ENCODE data around the gene POLR1B. TPM values are rescaled to one million over a fixed set of nuclear protein-coding genes. Genes with fewer than 3 reads are reported as not detected.
"Not testable (repeated sequence)": the region's sequence is repeated elsewhere in the genome, so short reads cannot be mapped to it uniquely, and the experiment has no call there.

Gene POLR1B
- total RNA-seq, 2 donors from 2014 or later, result 5.7 to 6.8 TPM

DNA sequence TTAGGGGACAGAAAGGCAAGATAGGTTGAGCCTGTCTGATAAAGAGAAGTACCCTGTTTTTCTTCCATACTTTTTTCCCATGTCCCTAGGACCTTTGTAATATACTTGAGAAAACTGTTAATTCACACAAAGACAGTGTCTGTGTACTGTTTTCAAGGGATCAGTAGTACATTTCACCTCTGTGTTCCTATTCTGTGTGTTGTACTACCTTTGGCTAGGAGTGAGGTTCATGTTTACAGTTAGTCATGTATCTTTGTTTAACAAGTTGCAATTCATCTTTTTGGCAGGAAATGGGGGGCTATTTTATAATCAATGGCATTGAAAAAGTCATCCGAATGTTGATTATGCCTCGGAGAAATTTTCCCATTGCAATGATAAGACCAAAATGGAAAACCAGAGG is 6.7 kb downstream of the POLR1B start:
- H3K9me3 ChIP-seq, result no peaks in the 10 kb centered on the region
- H3K4me1 ChIP-seq, result no peaks in the 10 kb centered on the region
- H3K36me3 ChIP-seq, result peaks cover 58% of the 10 kb centered on the region
- DNase-seq (ENCODE audit: low spot score), result no peak
- H3K27ac ChIP-seq, result no peak overlapping the region
- no peaks in the 10 kb centered on the region for H3K27me3 ChIP-seq
- H3K4me3 ChIP-seq, result no peak overlapping the region
- TF ChIP-seq, protein P1, sequence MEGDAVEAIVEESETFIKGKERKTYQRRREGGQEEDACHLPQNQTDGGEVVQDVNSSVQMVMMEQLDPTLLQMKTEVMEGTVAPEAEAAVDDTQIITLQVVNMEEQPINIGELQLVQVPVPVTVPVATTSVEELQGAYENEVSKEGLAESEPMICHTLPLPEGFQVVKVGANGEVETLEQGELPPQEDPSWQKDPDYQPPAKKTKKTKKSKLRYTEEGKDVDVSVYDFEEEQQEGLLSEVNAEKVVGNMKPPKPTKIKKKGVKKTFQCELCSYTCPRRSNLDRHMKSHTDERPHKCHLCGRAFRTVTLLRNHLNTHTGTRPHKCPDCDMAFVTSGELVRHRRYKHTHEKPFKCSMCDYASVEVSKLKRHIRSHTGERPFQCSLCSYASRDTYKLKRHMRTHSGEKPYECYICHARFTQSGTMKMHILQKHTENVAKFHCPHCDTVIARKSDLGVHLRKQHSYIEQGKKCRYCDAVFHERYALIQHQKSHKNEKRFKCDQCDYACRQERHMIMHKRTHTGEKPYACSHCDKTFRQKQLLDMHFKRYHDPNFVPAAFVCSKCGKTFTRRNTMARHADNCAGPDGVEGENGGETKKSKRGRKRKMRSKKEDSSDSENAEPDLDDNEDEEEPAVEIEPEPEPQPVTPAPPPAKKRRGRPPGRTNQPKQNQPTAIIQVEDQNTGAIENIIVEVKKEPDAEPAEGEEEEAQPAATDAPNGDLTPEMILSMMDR (IDR thresholded peaks at IDR 0.05), result no peak

DNA sequence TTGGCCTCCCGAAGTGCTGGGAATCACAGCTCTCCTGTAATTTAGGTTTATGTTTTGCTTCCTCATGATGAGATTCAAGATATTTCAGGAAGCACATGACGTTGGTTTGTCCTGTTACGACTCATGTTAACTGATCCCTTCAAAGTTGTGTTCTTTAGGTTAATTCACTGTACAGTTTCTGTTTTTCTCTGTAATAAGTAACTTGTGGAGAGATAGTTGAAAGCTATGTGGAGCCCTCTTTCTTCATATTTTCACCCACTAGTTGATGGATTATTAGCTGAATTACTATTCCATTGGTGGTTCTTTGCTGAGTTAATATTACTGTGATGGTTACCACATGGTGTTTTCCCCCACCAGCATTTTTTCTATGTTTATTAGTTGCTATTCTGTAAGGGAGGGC is 23.8 kb downstream of the POLR1B start:
- Histone ChIP-seq H3K4me3 (no peak overlapping the region), H3K36me3 (peaks cover 70% of the 10 kb centered on the region), H3K27ac (no peak overlapping the region), H3K27me3 (no peaks in the 10 kb centered on the region), H3K4me1 (no peaks in the 10 kb centered on the region), H3K9me3 (peaks cover 0 to 6% of the 10 kb centered on the region in 2 donors)
- TF ChIP-seq, protein P1 (IDR thresholded peaks at IDR 0.05), result no peak
- no peak for DNase-seq (ENCODE audit: low spot score)

DNA sequence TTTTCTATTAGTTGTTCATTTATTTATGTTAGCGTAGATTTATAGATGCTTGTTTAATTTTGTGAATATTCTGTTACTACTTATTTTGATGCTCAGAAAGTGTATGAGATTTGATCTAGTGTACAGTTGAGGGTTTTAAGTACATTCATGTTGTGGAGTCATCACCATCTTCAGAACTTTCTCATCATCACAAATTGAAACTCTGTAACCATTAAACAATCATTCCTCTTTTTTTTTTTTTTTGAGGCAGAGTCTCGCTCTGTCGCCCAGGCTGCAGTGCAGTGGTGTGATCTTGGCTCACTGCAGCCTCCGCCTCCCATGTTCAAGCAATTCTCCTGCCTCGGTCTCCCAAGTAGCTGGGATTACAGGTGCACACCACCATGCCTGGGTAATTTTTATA is 24.2 kb downstream of the POLR1B start:
- H3K27me3 ChIP-seq; H3K9me3 ChIP-seq; H3K4me3 ChIP-seq; H3K4me1 ChIP-seq; H3K27ac ChIP-seq; DNase-seq (ENCODE audit: low spot score): not testable (repeated sequence)
- H3K36me3 ChIP-seq, result peaks cover 70% of the 10 kb centered on the region

DNA sequence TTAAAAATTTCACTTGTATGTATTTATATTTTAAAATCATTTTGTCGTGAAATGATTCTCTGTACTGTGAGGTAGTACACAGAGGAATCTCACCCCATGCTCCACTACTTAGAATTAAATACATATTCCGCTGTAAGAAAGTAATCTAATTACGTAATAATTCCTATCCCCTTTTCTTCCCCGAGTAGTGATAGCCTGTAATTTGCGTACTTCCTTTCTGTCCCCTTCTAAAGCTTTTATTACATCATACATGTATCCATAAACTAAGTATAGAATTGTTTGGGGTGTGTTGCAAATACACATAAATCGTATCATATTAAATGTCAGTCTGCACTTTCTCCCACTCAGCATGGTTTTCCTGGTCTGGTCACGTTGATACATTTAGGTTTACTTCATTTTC is 29.7 kb downstream of the POLR1B start:
- Histone ChIP-seq H3K27me3 (no peaks in the 10 kb centered on the region), H3K9me3 (peaks cover 0 to 6% of the 10 kb centered on the region in 2 donors), H3K27ac (no peak overlapping the region), H3K4me3 (no peak overlapping the region), H3K4me1 (no peaks in the 10 kb centered on the region), H3K36me3 (peaks cover 86% of the 10 kb centered on the region)
- TF ChIP-seq, protein P1 (IDR thresholded peaks at IDR 0.05), result no peak
- no peak for DNase-seq (ENCODE audit: low spot score)

DNA sequence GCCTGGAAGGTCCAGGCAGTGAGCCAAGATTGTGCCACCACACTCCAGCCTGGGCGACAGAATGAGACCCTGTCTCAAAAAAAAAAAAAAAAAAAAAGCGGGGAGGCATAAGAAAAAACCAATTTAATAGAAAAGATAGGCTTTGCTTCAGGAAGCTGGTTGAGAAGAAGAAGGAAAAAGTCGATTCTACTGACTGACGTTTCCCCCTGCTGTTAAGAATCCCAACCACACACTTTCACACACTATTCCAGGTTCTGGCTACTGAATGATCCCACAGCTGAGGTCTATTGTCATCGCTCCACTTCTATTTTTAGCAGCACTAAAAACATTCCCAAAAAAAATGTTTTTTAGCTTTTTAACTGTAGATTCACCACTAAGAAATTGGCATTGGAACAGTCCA is 35.5 kb downstream of the POLR1B start:
- no peak overlapping the region for H3K4me3 ChIP-seq
- DNase-seq (ENCODE audit: low spot score), result no peak
- H3K9me3 ChIP-seq, result no peaks in the 10 kb centered on the region
- H3K27ac ChIP-seq, result no peak overlapping the region
- no peaks in the 10 kb centered on the region for H3K27me3 ChIP-seq
- H3K4me1 ChIP-seq, result no peaks in the 10 kb centered on the region
- TF ChIP-seq, protein P1 (IDR thresholded peaks at IDR 0.05), result no peak
- H3K36me3 ChIP-seq, result peaks cover 35% of the 10 kb centered on the region

DNA sequence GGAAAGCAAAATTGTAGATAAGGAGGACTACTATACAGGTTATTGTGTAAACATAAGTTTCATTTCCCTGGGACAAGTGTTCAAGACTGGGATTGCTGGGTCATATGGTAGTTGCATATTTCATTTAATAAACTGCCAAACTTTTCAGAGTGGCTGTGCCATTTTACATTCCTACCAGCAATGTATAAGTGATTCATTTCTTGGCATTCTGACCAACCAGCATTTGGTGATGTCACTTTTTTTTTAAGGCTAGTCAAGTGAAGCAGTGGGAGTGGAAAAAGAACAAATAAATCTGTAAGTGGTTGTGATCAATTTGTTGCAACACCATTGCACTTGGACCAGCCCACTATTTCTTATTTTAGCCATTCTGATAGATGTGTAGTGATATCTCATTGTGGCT is 37.0 kb downstream of the POLR1B start:
- peaks cover 20% of the 10 kb centered on the region for H3K36me3 ChIP-seq
- no peaks in the 10 kb centered on the region for H3K9me3 ChIP-seq
- H3K4me1 ChIP-seq, result peaks cover 0 to 8% of the 10 kb centered on the region in 2 donors
- TF ChIP-seq, protein P1 (IDR thresholded peaks at IDR 0.05), result no peak
- no peaks in the 10 kb centered on the region for H3K27me3 ChIP-seq
- no peak for DNase-seq (ENCODE audit: low spot score)
- H3K4me3 ChIP-seq, result no peak overlapping the region
- no peak overlapping the region for H3K27ac ChIP-seq
